ENCODE results near the gene ZBTB48. TPM values are rescaled to one million over a fixed set of nuclear protein-coding genes. Genes with fewer than 3 reads are reported as not detected.

The ZBTB48 gene
- total and polyA plus RNA-seq, 4 donors, result 8.3 to 18.1 (median 13.1) TPM

- Histone ChIP-seq H3K27ac (ENCODE audit: low read depth in 1 of 2, low read length in 2 of 2) (no peak overlapping the region), H3K9me3 (ENCODE audit: control insufficient read depth in 4 of 4, low read length in 3 of 4) (no peaks in the 10 kb centered on the region), H3K4me3 (ENCODE audit: low read depth in 1 of 3, low read length in 3 of 3) (no peak overlapping the region), H3K4me1 (ENCODE audit: control insufficient read depth in 4 of 4, insufficient read depth in 4 of 4, low read length in 3 of 4) (peaks cover 0 to 20% (median 5%) of the 10 kb centered on the region in 4 donors), H3K27me3 (ENCODE audit: control insufficient read depth in 4 of 4, insufficient read depth in 4 of 4, low read length in 3 of 4) (no peaks in the 10 kb centered on the region), H3K9ac (ENCODE audit: low read depth in 1 of 2, low read length in 2 of 2) (no peak overlapping the region), H3K36me3 (ENCODE audit: control insufficient read depth in 4 of 4, insufficient read depth in 3 of 4, low read depth in 1 of 4, low read length in 3 of 4) (peaks cover 20 to 68% (median 42%) of the 10 kb centered on the region in 4 donors)
- DNase-seq (ENCODE audit: low spot score), result no peak
- no peak for TF ChIP-seq ZBTB33 (IDR thresholded peaks at IDR 0.05)
- no peak for TF ChIP-seq REST (IDR thresholded peaks at IDR 0.05)
- TF ChIP-seq RAD21 (IDR thresholded peaks at IDR 0.05), result no peak
- TF ChIP-seq FOXA2 (IDR thresholded peaks at IDR 0.05), result no peak
- TF ChIP-seq SP1 (IDR thresholded peaks at IDR 0.05), result no peak
- TF ChIP-seq HNF4A (conservative IDR thresholded peaks at IDR 0.05), result no peak
- no peak for TF ChIP-seq FOXA1 (IDR thresholded peaks at IDR 0.05)
- WGBS, result 85% methylated on average over 7 of the region's 7 CpGs
Observed at GRCh38 chr1:6590046-6590445, 10.3 kb downstream of the ZBTB48 start.

- H3K9ac ChIP-seq (ENCODE audit: low read depth in 1 of 2, low read length in 2 of 2), result no peak overlapping the region
- no peak overlapping the region for H3K27ac ChIP-seq (ENCODE audit: low read depth in 1 of 2, low read length in 2 of 2)
- 79% methylated on average over 13 of the region's 13 CpGs for WGBS
- peaks cover 20 to 75% (median 48%) of the 10 kb centered on the region in 4 donors for H3K36me3 ChIP-seq (ENCODE audit: control insufficient read depth in 4 of 4, insufficient read depth in 3 of 4, low read depth in 1 of 4, low read length in 3 of 4)
- H3K4me3 ChIP-seq (ENCODE audit: low read depth in 1 of 3, low read length in 3 of 3), result no peak overlapping the region
- no peak for DNase-seq (ENCODE audit: low spot score)
- no peaks in the 10 kb centered on the region for H3K27me3 ChIP-seq (ENCODE audit: control insufficient read depth in 4 of 4, insufficient read depth in 4 of 4, low read length in 3 of 4)
- peaks cover 0 to 16% (median 5%) of the 10 kb centered on the region in 4 donors for H3K4me1 ChIP-seq (ENCODE audit: control insufficient read depth in 4 of 4, insufficient read depth in 4 of 4, low read length in 3 of 4)
- H3K9me3 ChIP-seq (ENCODE audit: control insufficient read depth in 4 of 4, low read length in 3 of 4), result no peaks in the 10 kb centered on the region
- no peak for TF ChIP-seq SP1 (IDR thresholded peaks at IDR 0.05)
- TF ChIP-seq EGR1 (IDR thresholded peaks at IDR 0.05; ENCODE audit: low read depth in 2 of 2), result no peak
- no peak for TF ChIP-seq NR2F2 (IDR thresholded peaks at IDR 0.05)
- no peak for TF ChIP-seq HNF4G (IDR thresholded peaks at IDR 0.05)
- no peak for TF ChIP-seq TAF1 (conservative IDR thresholded peaks at IDR 0.05)
- no peak for TF ChIP-seq ATF3 (IDR thresholded peaks at IDR 0.05)
- no peak for TF ChIP-seq ZBTB33 (IDR thresholded peaks at IDR 0.05)
- no peak for TF ChIP-seq MAX (IDR thresholded peaks at IDR 0.05)
- no peak for TF ChIP-seq FOXA2 (IDR thresholded peaks at IDR 0.05)
Observed at GRCh38 chr1:6591222-6591621, 11.4 kb downstream of the ZBTB48 start.
